ENCODE data around the gene RECK.
A peak's percentile ranks its signal among the peaks of the same experiment; 100 is the strongest.
"Not testable (repeated sequence)": the region's sequence is repeated elsewhere in the genome, so short reads cannot be mapped to it uniquely, and the experiment has no call there.

RECK gene

DNA sequence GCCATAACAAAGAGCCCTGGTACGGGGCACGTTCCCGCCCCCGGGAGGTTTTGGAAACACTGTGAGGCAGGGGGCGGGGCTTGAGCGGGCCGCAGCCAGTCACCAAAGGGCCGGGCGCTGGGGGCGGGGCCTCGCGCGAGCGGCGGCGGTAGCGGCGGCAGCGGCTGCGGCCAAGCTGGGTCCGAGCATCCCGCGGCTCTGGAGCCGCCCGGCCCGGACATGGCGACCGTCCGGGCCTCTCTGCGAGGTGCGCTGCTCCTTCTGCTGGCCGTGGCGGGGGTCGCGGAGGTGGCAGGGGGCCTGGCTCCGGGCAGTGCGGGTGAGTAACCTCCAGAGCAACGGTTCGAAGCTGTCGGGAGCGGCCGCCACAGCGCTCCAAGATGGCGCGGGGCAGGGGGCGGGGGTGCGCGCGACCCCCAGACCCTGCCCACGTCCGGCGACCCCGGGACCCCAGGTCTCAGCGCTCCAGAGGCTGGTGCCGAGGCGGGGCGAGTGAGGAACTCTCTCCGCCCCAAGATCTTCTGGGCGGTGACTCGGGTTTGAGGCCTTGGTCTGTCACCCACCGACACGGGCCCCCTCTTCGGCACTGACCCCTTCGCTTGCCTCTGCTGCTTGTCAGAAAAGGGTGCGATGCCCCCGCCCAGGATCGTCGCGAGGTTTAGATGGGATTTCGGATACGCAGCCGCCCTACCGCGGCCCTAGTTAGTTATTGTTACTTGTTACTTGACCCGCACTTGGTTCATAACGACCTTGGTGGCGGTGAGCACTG lies at the start of gene RECK:
Gene RECK, plus strand, starts transcription at position 134 of the 769 bp plus-strand sequence. Its CDS starts 86 bp downstream, at position 220.
- peak; percentile 93 for DNase-seq

GRCh38 chr9:35990155-35990554 lies 46.6 kb upstream of the RECK start:
- DNase-seq = no peak

- DNase-seq = peak; percentile 28
Measured at GRCh38 chr9:35993136-35993535, 43.6 kb upstream of the RECK start.

GRCh38 chr9:35993976-35994720 lies 42.6 kb upstream of the RECK start:
- no peak for DNase-seq

- no peak for DNase-seq
Measured at GRCh38 chr9:35994959-35995358, 41.8 kb upstream of the RECK start.

GRCh38 chr9:35996358-35996970 lies 40.2 kb upstream of the RECK start:
- DNase-seq = peak; percentile 41

GRCh38 chr9:35997016-35997415 lies 39.7 kb upstream of the RECK start:
- DNase-seq = not testable (repeated sequence)

DNA sequence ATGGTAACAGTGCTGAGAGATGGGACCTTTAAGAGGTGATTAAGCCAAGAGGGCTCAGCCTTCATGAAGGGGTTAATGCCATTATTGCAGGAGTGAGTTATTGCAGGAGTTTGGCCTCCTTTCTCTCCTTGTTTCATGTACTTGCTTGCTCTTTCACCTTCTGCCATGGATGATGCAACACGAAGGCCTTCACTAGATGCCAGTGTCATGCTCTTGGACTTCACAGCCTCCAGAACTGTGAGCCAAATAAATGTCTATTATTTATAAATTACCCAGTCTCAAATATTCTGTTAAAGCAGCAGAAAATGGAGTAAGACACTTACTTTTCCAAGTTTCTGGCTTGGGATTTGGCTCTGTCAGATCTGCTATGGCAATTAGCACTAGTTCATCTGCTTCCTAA lies 38.4 kb upstream of the RECK start:
- no peak for DNase-seq

DNA sequence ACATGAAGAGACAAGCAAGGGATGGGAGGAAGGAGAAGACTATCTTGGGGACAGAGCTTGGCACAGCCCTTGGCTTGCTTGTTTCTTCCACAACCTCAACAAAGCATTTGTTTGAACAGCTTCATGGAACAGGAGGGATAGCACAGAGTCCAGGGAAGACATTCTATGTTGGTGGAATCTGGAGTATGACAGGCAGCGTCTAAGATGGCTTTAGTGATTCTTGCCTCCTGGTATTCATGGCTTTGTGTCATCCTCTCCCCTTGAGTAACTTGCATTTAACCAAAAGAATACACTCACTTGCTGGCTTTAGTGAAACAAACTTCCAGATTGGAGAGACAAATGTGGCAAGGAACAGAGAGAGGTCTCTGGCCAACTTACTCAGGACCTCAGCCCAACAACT lies 30.8 kb upstream of the RECK start:
- no peak for DNase-seq

DNA sequence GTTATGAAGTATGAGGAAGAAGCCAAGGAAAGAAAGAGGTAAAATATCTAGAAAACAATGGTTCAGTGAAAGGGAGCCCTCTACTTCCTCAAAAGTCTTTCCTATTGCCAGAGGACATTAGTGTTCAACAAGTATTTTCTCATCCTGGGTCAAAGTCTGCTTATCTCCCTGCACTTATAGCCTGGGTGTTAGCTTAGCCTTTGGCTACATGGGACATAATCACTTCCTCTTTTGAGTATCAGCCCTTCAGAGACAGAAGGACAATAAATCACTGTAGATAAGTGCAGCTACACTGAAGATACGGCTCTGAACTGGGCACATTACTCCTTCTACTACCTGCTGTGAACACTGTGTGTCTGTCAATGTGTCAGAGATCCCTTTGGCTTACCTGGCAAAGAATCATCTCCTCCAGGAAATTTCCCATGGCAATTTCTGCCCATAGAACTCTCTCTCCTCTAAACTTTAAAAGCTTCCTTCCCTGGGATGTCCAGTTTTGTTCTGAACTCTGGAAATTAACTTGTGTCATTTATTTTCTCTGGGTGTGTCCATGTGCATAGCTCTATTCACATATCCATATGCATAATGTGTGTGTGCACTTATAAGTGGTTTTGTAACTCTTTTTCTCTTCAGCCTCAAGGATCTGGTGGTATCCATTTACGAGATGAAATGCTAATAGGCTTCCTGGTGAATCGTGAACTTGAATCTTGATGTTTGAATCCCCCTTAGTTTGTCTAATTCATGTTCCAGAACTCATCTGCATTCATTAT lies 30.0 kb upstream of the RECK start:
- no peak for DNase-seq

DNA sequence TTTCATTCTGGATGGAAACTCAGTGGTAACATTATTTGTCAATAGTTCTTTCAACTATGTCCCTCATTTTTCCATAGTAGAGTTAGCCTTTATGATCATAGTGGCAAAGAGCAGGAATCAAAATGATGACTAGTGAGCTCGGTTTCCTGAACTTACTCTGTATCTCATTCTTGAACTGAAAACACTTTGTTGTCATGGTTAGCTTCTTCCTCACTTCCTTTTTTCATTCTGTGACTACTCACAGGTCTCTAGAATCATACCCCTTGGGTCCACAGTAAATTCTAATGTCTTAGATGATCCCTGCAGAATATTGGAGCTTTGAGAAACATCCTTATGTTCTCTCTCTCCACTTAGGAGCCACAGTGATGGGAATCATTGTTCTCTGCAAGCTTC lies 29.4 kb upstream of the RECK start:
- DNase-seq = no peak

GRCh38 chr9:36007852-36008251 lies 28.9 kb upstream of the RECK start:
- DNase-seq = no peak

DNA sequence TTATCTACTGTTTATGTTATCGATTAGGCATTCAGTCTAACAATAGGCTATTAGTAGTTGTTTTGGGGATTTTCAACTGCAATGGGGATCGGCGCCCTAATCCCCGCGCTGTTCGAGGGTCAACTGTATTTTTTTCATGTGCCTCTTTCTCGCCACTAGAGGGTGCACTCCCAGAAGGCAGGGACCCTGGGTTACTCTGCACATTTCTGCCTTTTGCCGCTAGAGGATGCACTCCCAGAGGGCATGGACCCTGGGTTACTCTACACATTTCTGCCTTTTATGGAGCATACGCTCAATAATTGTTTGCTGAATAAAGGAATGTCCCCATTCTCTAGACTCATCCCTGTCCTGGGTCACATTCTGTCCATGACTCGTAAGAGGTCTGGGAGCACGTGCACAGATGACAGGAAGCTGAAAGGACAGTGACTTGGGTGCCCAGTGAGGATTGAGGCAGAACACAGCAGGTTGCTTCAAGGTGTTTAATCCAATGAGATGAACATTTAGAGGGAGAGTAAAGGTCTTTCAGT lies 27.9 kb upstream of the RECK start:
- DNase-seq = peak; percentile 82

DNA sequence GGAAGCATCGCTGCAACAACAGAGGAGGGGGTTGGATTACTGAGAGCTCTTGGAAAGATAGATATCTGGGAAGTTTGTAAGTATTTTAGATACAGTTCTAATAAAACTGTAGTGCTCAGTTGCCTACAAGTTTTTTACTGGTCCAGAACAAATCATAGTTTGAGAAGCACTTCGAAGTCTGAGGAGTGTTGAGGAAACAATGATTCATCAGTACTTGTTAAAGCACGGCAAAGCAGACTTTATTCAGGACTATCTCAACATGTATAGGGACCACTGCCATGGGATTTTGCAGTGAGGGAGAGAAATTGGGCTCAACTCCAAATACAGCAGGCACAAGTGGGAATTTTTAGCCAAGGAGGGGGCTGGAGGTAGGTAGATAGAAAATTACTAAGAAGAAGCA lies 25.3 kb upstream of the RECK start:
- no peak for DNase-seq

GRCh38 chr9:36017278-36017677 lies 19.4 kb upstream of the RECK start:
- no peak for DNase-seq

DNA sequence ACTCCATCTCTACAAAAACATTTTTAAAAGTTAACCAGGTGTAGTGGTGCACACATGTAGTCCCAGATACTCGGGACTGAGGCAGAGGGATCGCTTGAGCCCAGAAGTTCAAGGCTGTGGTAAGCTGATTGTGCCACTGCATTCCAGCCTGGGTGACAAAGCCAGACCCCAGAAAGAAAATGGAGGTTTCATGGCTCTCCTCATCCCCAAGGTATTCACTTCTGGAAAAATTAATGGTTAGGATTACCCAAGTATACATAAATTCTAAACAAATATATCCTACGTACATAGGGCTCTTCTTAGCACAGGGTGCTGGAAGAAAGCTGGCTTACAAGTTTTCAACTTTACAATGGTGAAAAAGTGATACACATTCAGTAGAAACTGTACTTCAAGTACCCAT lies 18.6 kb upstream of the RECK start:
- no peak for DNase-seq

DNA sequence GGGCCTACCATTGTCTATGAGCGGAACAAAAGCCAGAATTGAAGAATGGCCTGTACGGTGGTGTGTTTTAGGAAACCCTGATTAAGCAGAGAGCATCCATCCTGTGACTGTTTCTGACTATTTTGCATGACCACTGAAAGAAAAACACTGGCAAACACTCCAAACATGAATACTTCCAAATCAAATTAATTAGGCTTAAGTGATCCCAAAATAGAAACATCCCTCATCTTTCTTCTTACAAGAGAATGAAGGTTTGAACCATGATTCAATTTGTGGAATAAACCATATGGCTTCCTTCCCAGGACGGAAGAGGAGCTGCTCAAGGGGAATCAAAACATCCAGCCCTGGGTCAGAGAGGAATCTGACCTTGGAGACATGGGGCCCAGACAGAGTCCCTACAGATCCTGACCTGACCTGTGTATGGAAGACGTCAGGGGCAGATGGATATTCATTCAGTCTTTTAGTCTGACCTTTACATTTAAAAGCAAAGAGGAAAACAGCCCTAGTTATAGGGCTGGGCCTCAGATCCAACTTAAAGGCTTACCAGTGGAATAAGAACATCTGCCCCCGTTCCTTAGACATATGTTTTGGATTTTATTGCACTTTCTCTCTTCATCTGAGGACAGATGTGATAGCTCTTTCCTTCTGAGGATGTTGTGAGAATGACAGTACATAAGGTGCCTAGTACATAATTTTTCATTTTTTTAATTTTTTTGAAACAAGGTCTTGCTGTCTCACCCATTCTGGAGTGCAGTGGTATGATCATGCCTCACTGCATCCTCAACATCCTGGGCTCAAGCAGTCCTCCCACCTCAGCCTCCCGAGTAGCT lies 17.6 kb upstream of the RECK start:
- peak; percentile 67 for DNase-seq

DNA sequence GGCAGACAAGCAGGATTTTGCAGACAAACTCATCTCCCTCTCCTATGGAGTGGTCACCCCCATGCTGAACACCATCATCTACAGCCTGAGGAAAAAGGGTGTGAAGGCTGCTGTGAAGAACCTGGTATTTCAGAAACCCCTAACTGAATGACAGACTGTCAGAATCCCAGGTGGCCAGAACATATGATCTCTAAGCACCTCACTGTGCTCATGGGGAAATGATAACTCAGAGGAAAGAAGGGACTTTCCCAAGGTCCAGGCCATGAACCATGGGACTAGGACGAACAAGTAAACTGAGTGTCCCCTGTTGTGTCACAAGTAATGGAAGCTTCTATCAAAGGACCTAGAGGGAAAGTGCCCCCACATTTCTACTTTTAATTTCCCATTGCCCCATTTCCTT lies 14.7 kb upstream of the RECK start:
- DNase-seq = no peak

- peak; percentile 73 for DNase-seq
Measured at GRCh38 chr9:36023260-36024048, 13.3 kb upstream of the RECK start.

GRCh38 chr9:36025746-36026145 lies 11.0 kb upstream of the RECK start:
- peak; percentile 77 for DNase-seq

DNA sequence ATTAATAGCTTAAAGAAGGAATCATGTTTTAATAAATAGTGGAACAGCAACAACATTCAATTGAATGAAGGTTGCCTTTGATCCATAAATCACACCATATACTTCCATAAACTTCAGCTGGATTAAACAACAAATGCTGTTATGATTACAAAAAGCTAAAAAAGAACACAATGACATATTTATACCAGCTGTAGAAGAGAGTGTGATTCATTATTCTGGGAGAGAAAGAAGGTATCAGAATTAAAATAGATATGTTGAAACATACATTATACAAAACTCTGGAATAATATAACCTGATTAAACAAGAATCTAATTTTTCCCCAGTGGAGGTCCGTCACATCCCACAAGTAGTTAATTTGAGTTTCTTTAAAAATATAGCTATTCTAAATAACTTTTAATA lies 7.5 kb upstream of the RECK start:
- DNase-seq = no peak

Measured in fibroblast of skin of right biceps (primary cell).